Calu3 (cell line): ENCODE measurements around the gene LAMC3. TPM values are rescaled to one million over a fixed set of nuclear protein-coding genes. Genes with fewer than 3 reads are reported as not detected.

Source experiments
- BruUV-seq: library from RNA; stranded (reverse); fragments of 400-500 nt; replicated peaks from 2 replicates; lab custom pipeline; 2021; lab: Mats Ljungman, UMichigan
- CTCF ChIA-PET: fragments of 300-600 bp; sonication (Branson Sonifier 250); formaldehyde crosslinking; loops from one replicate; lab custom pipeline; 2022; ENCODE audit warnings: antibody characterized with exemption; lab: Charles Lee
- DNase-seq: peaks from one replicate; pipeline ENCODE4 v3.0.0; 2022
- H3K27ac Mint-ChIP-seq: one replicate; pipeline ENCODE4 v1.8.0; 2022; ENCODE audit warnings: mixed read lengths; ENCODE audit not compliant: unreplicated experiment
- H3K27me3 Mint-ChIP-seq: one replicate; pipeline ENCODE4 v1.8.0; 2022; ENCODE audit warnings: mixed read lengths; ENCODE audit not compliant: unreplicated experiment
- H3K36me3 Mint-ChIP-seq: one replicate; pipeline ENCODE4 v1.8.0; 2022; ENCODE audit warnings: mild to moderate bottlenecking, moderate library complexity, mixed read lengths; ENCODE audit not compliant: insufficient read depth, unreplicated experiment
- H3K4me1 Mint-ChIP-seq: one replicate; pipeline ENCODE4 v1.8.0; 2022; ENCODE audit warnings: mild to moderate bottlenecking, low read depth, mixed read lengths; ENCODE audit not compliant: unreplicated experiment
- H3K4me3 Mint-ChIP-seq: one replicate; pipeline ENCODE4 v1.8.0; 2022; ENCODE audit warnings: mild to moderate bottlenecking, low read depth, moderate library complexity, mixed read lengths; ENCODE audit not compliant: unreplicated experiment
- H3K9me3 Mint-ChIP-seq: one replicate; pipeline ENCODE4 v1.8.0; 2022; ENCODE audit warnings: low read depth, mixed read lengths; ENCODE audit not compliant: unreplicated experiment
- CTCF ChIP-seq: fragments of 200-600 bp; IDR thresholded peaks from one replicate; pipeline ENCODE4 v1.8.0; 2022; ENCODE audit warnings: antibody characterized with exemption; ENCODE audit not compliant: unreplicated experiment
- intact Hi-C: fragments of 100-400 bp; cut with micrococcal nuclease; formaldehyde crosslinking; loops from one replicate; pipeline ENCODE4 v1.10.0; 2022; ENCODE audit not compliant: unreplicated experiment
- total RNA-seq: library from RNA; stranded (reverse); gene quantifications from 2 replicates; pipeline ENCODE4 v1.2.3, GENCODE V29; 2022

The LAMC3 gene
- total RNA-seq, 1 experiment from 2014 or later, result not detected

- Mint-ChIP-seq H3K27me3 (no peaks in the 10 kb centered on the region), H3K27ac (peak overlapping the region; percentile 46), H3K4me3 (no peak overlapping the region), H3K36me3 (peaks cover 14% of the 10 kb centered on the region), H3K4me1 (peaks cover 17% of the 10 kb centered on the region), H3K9me3 (peaks cover 4% of the 10 kb centered on the region)
- TF ChIP-seq CTCF, result no peak
- intact Hi-C loops, result no loop called here
- no peak for DNase-seq
- BruUV-seq, result no TSS peak
- CTCF ChIA-PET, result interaction anchor here (1.3 kb wide), 1 partner anchor 37 kb away, joined by 4 read pairs; no protein-coding TSS in a partner anchor
Observed at GRCh38 chr9:130961511-130962300, 47.3 kb upstream of the LAMC3 start.

GRCh38 chr9:130962418-130963316 lies 46.3 kb upstream of the LAMC3 start:
- H3K36me3 Mint-ChIP-seq, result peaks cover 14% of the 10 kb centered on the region
- H3K27ac Mint-ChIP-seq, result no peak overlapping the region
- no peak for TF ChIP-seq CTCF
- BruUV-seq, result no TSS peak
- peaks cover 17% of the 10 kb centered on the region for H3K4me1 Mint-ChIP-seq
- DNase-seq, result peak; percentile 67
- H3K4me3 Mint-ChIP-seq, result peak overlapping the region; percentile 17
- peaks cover 4% of the 10 kb centered on the region for H3K9me3 Mint-ChIP-seq
- intact Hi-C loops, result no loop called here
- CTCF ChIA-PET, result interaction anchor here (0.6 to 1.3 kb wide), 2 partner anchors 36 to 340 kb away, joined by 3 to 4 read pairs; no protein-coding TSS in a partner anchor
- no peaks in the 10 kb centered on the region for H3K27me3 Mint-ChIP-seq

- H3K27ac Mint-ChIP-seq, result no peak overlapping the region
- H3K27me3 Mint-ChIP-seq, result no peaks in the 10 kb centered on the region
- CTCF ChIA-PET, result interaction anchor here (1.3 kb wide), 1 partner anchor 35 kb away, joined by 4 read pairs; no protein-coding TSS in a partner anchor
- TF ChIP-seq CTCF, result no peak
- no peak overlapping the region for H3K4me3 Mint-ChIP-seq
- intact Hi-C loops, result no loop called here
- H3K36me3 Mint-ChIP-seq, result peaks cover 14% of the 10 kb centered on the region
- H3K4me1 Mint-ChIP-seq, result peaks cover 17% of the 10 kb centered on the region
- peaks cover 4% of the 10 kb centered on the region for H3K9me3 Mint-ChIP-seq
- BruUV-seq, result no TSS peak
- DNase-seq, result no peak
Observed at GRCh38 chr9:130963337-130963908, 45.6 kb upstream of the LAMC3 start.

- Mint-ChIP-seq H3K4me1 (peaks cover 17% of the 10 kb centered on the region), H3K36me3 (peaks cover 10% of the 10 kb centered on the region), H3K27ac (no peak overlapping the region), H3K9me3 (peaks cover 1% of the 10 kb centered on the region), H3K4me3 (no peak overlapping the region), H3K27me3 (no peaks in the 10 kb centered on the region)
- intact Hi-C loops, result no loop called here
- no peak for TF ChIP-seq CTCF
- CTCF ChIA-PET, result no interaction called here
- no peak for DNase-seq
- no TSS peak for BruUV-seq
Observed at GRCh38 chr9:130963916-130964315, 45.1 kb upstream of the LAMC3 start.
